GM23338 (cell line): ENCODE results near the gene MTA1. TPM values are rescaled to one million over a fixed set of nuclear protein-coding genes. Genes with fewer than 3 reads are reported as not detected.

Source experiments
- ATAC-seq: fragments of 200-7000 bp; cut with Tn5 transposase; 3 replicates; pipeline ENCODE4 v1.9.1; 2020
- DNase-seq: peaks from one replicate; pipeline ENCODE4 v3.0.0-alpha.2; 2015; ENCODE audit warnings: low spot score
- H2AFZ ChIP-seq: fragments of 200-600 bp; sonication (generic); 2 replicates; pipeline ENCODE4 v1.8.0; 2016; ENCODE audit warnings: antibody characterized with exemption, mild to moderate bottlenecking, moderate library complexity
- H3F3A ChIP-seq: fragments of 200-600 bp; sonication (generic); replicated peaks from 2 replicates; pipeline ENCODE4 v1.8.0; 2017; ENCODE audit warnings: antibody characterized with exemption, mixed run types, low read depth
- H3K27ac ChIP-seq: fragments of 200-600 bp; sonication (generic); 2 replicates; pipeline ENCODE4 v1.6.1; 2016; ENCODE audit warnings: low read depth
- H3K27me3 ChIP-seq: fragments of 200-600 bp; sonication (generic); 2 replicates; pipeline ENCODE4 v1.8.0; 2016; ENCODE audit warnings: mild to moderate bottlenecking, mixed run types, moderate library complexity; ENCODE audit not compliant: insufficient read depth
- H3K36me3 ChIP-seq: fragments of 200-600 bp; sonication (generic); 2 replicates; pipeline ENCODE4 v1.8.0; 2016; ENCODE audit warnings: mild to moderate bottlenecking; ENCODE audit not compliant: insufficient read depth
- H3K4me1 ChIP-seq: fragments of 200-600 bp; sonication (generic); 2 replicates; pipeline ENCODE4 v1.8.0; 2016; ENCODE audit warnings: mild to moderate bottlenecking, moderate library complexity; ENCODE audit not compliant: insufficient read depth
- H3K4me2 ChIP-seq: fragments of 200-600 bp; sonication (generic); 2 replicates; pipeline ENCODE4 v1.7.1; 2017; ENCODE audit warnings: mixed run types
- H3K4me3 ChIP-seq: fragments of 200-600 bp; sonication (generic); 2 replicates; pipeline ENCODE4 v1.6.1; 2016; ENCODE audit warnings: mixed run types
- H3K79me2 ChIP-seq: fragments of 200-600 bp; sonication (generic); replicated peaks from 2 replicates; pipeline ENCODE4 v1.8.0; 2017; ENCODE audit warnings: mild to moderate bottlenecking; ENCODE audit not compliant: insufficient read depth
- H3K9me2 ChIP-seq: fragments of 200-600 bp; sonication (generic); 2 replicates; pipeline ENCODE4 v1.8.0; 2017; ENCODE audit not compliant: insufficient read depth
- H4K20me1 ChIP-seq: fragments of 200-600 bp; sonication (generic); replicated peaks from 2 replicates; pipeline ENCODE4 v1.8.0; 2017; ENCODE audit warnings: mild to moderate bottlenecking; ENCODE audit not compliant: insufficient read depth
- H3K27ac Mint-ChIP-seq: 2 replicates; pipeline ENCODE4 v1.8.0; 2020; ENCODE audit warnings: inconsistent platforms, mild to moderate bottlenecking, moderate library complexity, mixed read lengths
- H3K27me3 Mint-ChIP-seq: 3 replicates; pipeline ENCODE4 v1.8.0; 2022; ENCODE audit warnings: low read depth, mild to moderate bottlenecking, moderate library complexity, mixed read lengths, inconsistent platforms; ENCODE audit not compliant: insufficient read depth, poor library complexity
- H3K36me3 Mint-ChIP-seq: 3 replicates; pipeline ENCODE4 v1.8.0; 2021; ENCODE audit warnings: low read depth, mild to moderate bottlenecking, inconsistent platforms, moderate library complexity, mixed read lengths
- H3K4me1 Mint-ChIP-seq: 3 replicates; pipeline ENCODE4 v1.8.0; 2020; ENCODE audit warnings: mild to moderate bottlenecking, inconsistent platforms, mixed read lengths
- H3K4me3 Mint-ChIP-seq: 3 replicates; pipeline ENCODE4 v1.8.0; 2021; ENCODE audit warnings: moderate library complexity, mild to moderate bottlenecking, inconsistent platforms, mixed read lengths
- H3K9me3 Mint-ChIP-seq: 3 replicates; pipeline ENCODE4 v1.8.0; 2020; ENCODE audit warnings: moderate library complexity, mild to moderate bottlenecking, inconsistent platforms, mixed read lengths
- CREB1 ChIP-seq: fragments of 250-450 bp; sonication (Bioruptor Pico); IDR thresholded peaks from 2 replicates; pipeline ENCODE4 v1.5.0; 2020; ENCODE audit warnings: low read depth, mild to moderate bottlenecking, moderate library complexity
- JUNB ChIP-seq: IDR thresholded peaks from one replicate; pipeline ENCODE4 v1.6.1; 2016; ENCODE audit warnings: antibody characterized with exemption; ENCODE audit not compliant: unreplicated experiment
- NANOG ChIP-seq: IDR thresholded peaks from 2 replicates; pipeline ENCODE4 v1.6.1; 2016; ENCODE audit warnings: antibody characterized with exemption, borderline replicate concordance
- ZNF114 ChIP-seq: fragments of 250-450 bp; sonication (Bioruptor Pico); IDR thresholded peaks from 2 replicates; pipeline ENCODE4 v1.5.0; 2020; ENCODE audit warnings: mild to moderate bottlenecking, moderate library complexity
- ZNF462 ChIP-seq: fragments of 250-450 bp; sonication (Bioruptor Pico); IDR thresholded peaks from 2 replicates; pipeline ENCODE4 v1.5.0; 2020; ENCODE audit warnings: mild to moderate bottlenecking, moderate library complexity
- polyA plus RNA-seq: library from polyadenylated mRNA; unstranded; fragments of >200 nt; fragmentation: Nextera tagmentation; extraction: Ambion mirVana; gene quantifications from 2 replicates; pipeline ENCODE4 v1.2.1, GENCODE V29; 2016
- total RNA-seq: library from RNA; depleted of rRNA; stranded (reverse); fragments of >200 nt; shearing (Covaris generic); gene quantifications from 2 replicates; pipeline ENCODE4 v1.2.3, GENCODE V29; 2014

Gene MTA1
- total and polyA plus RNA-seq, 2 experiments from 2014 or later: 53.3 to 126 TPM

- H3K27ac ChIP-seq: no peak overlapping the region
Measured at GRCh38 chr14:105422695-105423487, 3.3 kb downstream of the MTA1 start.

DNA sequence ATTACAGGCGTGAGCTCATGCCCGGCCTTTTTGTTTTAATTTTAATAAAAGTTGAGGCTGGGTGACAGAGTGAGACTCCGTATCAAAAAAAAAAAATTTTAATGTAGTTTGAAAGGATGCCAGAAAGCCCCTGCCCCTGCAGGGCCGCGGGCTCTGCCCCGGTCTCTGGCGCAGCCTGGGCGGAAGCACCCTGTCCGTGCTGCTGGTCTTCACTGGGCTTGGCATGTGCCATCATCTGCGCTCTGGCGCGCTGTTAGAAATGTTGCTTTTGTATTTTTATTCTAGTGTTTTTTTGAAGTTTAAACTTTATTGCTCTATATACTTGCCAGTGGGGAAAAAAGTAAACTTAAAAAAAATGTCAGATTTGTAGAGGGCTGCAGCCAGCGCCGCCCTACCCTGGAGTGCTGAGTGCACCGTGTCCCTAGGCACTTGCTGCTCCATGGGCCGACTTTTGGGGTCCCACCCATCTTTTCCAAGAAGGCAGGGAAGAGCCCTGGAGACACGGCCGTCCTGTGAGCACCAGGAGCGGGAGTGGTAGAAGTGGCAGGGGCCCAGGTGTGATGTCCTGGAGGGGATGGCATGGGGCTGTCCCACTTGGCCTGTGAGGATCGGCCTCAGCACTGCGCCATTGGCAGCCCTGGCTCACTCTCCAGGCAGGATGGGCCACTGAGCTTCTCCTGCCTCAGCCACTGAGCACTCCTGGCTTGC is 4.0 kb downstream of the MTA1 start:
- H3K4me1 Mint-ChIP-seq: peaks cover 14% of the 10 kb centered on the region
- no peaks in the 10 kb centered on the region; the same call in 2 of the 3 replicates for H3K9me3 Mint-ChIP-seq
- peaks cover 55% of the 10 kb centered on the region for H4K20me1 ChIP-seq

More at GRCh38 chr14:105422695-105423487, 3.3 kb downstream of the MTA1 start:
- Histone ChIP-seq H3K4me1 (peaks cover 18% of the 10 kb centered on the region), H3K9me2 (no peaks in the 10 kb centered on the region), H3K4me3 (no peak overlapping the region), H3F3A (no peaks in the 10 kb centered on the region), H3K36me3 (no peaks in the 10 kb centered on the region), H3K27me3 (no peaks in the 10 kb centered on the region), H3K79me2 (peaks cover 79% of the 10 kb centered on the region), H4K20me1 (peaks cover 47% of the 10 kb centered on the region), H3K4me2 (no peak overlapping the region; the same call in 1 of the 2 replicates), H2AFZ (no peak overlapping the region)
- TF ChIP-seq JUNB (no peak), CREB1 (CRISPR knock-in tag) (no peak), NANOG (no peak), ZNF114 (CRISPR knock-in tag) (no peak)
- peak overlapping the region; percentile 17; the same call in 1 of the 3 replicates for H3K4me3 Mint-ChIP-seq
- peaks cover 30% of the 10 kb centered on the region for H3K36me3 Mint-ChIP-seq
- H3K27ac Mint-ChIP-seq: no peak overlapping the region
- peaks cover 17% of the 10 kb centered on the region for H3K4me1 Mint-ChIP-seq
- no peak for DNase-seq
- H3K27me3 Mint-ChIP-seq: peaks cover 21% of the 10 kb centered on the region
- no peak for ATAC-seq
- H3K9me3 Mint-ChIP-seq: no peaks in the 10 kb centered on the region; the same call in 2 of the 3 replicates

More for the DNA sequence above, 4.0 kb downstream of the MTA1 start:
- Histone ChIP-seq H3K79me2 (peaks cover 87% of the 10 kb centered on the region), H3K4me3 (no peak overlapping the region), H2AFZ (no peak overlapping the region), H3K9me2 (no peaks in the 10 kb centered on the region), H3K4me2 (no peak overlapping the region), H3K4me1 (peaks cover 16% of the 10 kb centered on the region), H3K27ac (no peak overlapping the region), H3F3A (no peaks in the 10 kb centered on the region), H3K27me3 (no peaks in the 10 kb centered on the region), H3K36me3 (no peaks in the 10 kb centered on the region)
- no peak for TF ChIP-seq ZNF462 (CRISPR knock-in tag)
- TF ChIP-seq NANOG: no peak
- TF ChIP-seq JUNB: no peak
- ATAC-seq (no peak), DNase-seq (no peak)
- Mint-ChIP-seq H3K4me3 (no peak overlapping the region; the same call in 2 of the 3 replicates), H3K36me3 (peaks cover 35% of the 10 kb centered on the region), H3K27ac (no peak overlapping the region), H3K27me3 (peaks cover 14% of the 10 kb centered on the region)
